Measurements from ENCODE around the gene EVPL.
"Not testable (repeated sequence)": the region's sequence is repeated elsewhere in the genome, so short reads cannot be mapped to it uniquely, and the experiment has no call there.

The EVPL gene

DNA sequence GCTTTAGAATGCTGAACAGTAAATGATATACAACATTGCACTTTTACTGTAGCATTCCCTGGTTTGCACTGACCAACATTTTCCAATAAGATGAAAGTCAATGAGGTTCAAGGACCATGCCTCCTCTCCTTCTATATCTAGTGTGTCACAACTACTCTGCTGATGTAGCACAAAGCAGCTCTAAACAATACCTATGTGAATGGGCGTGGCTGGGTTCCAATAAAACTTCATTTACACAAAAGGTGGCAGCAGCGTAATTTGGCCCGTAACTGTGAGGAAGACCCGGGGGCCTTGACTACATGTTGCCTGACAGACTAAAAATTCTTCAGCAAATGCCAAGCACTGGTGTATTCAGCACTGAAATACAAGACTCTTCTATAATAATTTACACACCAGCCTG is 38.7 kb upstream of the EVPL start:
- H3K9me3 ChIP-seq (ENCODE audit: control insufficient read depth, insufficient read depth, low read depth, low read length) = no peaks in the 10 kb centered on the region
- H3K27ac ChIP-seq (ENCODE audit: extremely low read depth, low read depth, low read length) = no peak overlapping the region
- POLR2A ChIA-PET = interaction anchor here (0.6 to 1.5 kb wide), 4 partner anchors 8 to 89 kb away, joined by 5 to 8 read pairs (median 6); no protein-coding TSS in a partner anchor
- peaks cover 85 to 90% of the 10 kb centered on the region in 2 experiments for H3K36me3 ChIP-seq (ENCODE audit: control insufficient read depth in 2 of 2, insufficient read depth in 1 of 2, low read length in 2 of 2)
- CTCF ChIA-PET = interaction anchor here (0.5 to 3.7 kb wide), 6 partner anchors 52 to 214 kb away, joined by 3 to 20 read pairs (median 6); partner anchors contain the start of gene CDK3
- H3K4me3 ChIP-seq (ENCODE audit: low read depth, low read length) = no peak overlapping the region
- 0 out of 2 replicates have a peak, but pooled peaks cover under 1% of the 10 kb centered on the region for H3K4me1 ChIP-seq (ENCODE audit: control insufficient read depth, insufficient read depth, low read length)
- TF ChIP-seq PRDM1 (tag by site-specific recombination; IDR thresholded peaks at IDR 0.05) (no peak), ZNF366 (tag by site-specific recombination; conservative IDR thresholded peaks at IDR 0.05) (no peak), ZBTB48 (tag by site-specific recombination; IDR thresholded peaks at IDR 0.05) (no peak), GLIS1 (tag by site-specific recombination; IDR thresholded peaks at IDR 0.05) (no peak), ZNF621 (tag by site-specific recombination; IDR thresholded peaks at IDR 0.05) (no peak), ZNF830 (tag by site-specific recombination; IDR thresholded peaks at IDR 0.05; ENCODE audit: low read depth) (no peak), ZNF473 (tag by site-specific recombination; IDR thresholded peaks at IDR 0.05) (no peak), YY1 (tag by site-specific recombination; IDR thresholded peaks at IDR 0.05) (no peak)

DNA sequence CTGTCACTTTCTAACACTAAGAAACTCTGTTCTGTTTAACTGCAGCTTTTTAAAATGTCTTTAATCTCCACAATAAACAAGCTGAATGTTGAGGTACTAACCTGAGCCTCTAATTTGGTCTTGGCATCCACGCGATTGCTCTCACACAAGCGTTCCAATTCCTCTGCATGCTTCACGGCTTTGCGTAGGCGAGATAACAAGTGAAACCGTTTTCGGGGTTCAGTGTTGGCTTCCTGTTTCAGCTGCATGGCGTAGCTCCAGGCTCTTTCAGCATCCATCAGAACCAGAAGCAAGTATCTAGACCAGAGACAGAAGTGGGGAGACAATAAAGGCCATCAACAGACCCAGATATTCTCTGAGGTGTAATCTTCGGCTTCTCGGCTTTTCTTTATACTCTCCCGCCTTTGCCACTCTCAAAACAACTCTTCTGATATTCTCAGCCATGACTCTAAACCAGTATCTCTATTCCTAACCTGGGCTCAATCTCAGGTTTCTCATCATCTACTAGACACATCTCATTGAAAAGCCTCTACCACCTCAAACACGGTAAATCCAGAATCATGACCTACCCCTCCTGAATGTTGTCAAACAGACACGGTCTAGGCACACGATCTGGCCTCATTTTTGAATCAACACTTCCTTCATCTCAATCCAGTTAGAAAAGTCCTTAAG is 36.9 kb upstream of the EVPL start:
- Histone ChIP-seq H3K4me3 (ENCODE audit: low read depth, low read length) (no peak overlapping the region), H3K4me1 (ENCODE audit: control insufficient read depth, insufficient read depth, low read length) (no peaks in the 10 kb centered on the region), H3K9me3 (ENCODE audit: control insufficient read depth, insufficient read depth, low read depth, low read length) (no peaks in the 10 kb centered on the region), H3K36me3 (ENCODE audit: control insufficient read depth in 2 of 2, insufficient read depth in 1 of 2, low read length in 2 of 2) (peaks cover 91 to 94% of the 10 kb centered on the region in 2 experiments), H3K27ac (ENCODE audit: extremely low read depth, low read depth, low read length) (no peak overlapping the region)
- no peak for TF ChIP-seq ZNF16 (tag by site-specific recombination; IDR thresholded peaks at IDR 0.05; ENCODE audit: low read depth)
- TF ChIP-seq PRDM1 (tag by site-specific recombination; IDR thresholded peaks at IDR 0.05) = peak; percentile 63
- POLR2A ChIA-PET = interaction anchor here (0.7 to 1.5 kb wide), 4 partner anchors 8 to 201 kb away, joined by 4 to 15 read pairs (median 5); partner anchors contain the start of genes SRP68 and UBALD2
- CTCF ChIA-PET = interaction anchor here (0.7 to 3.7 kb wide), 8 partner anchors 13 to 726 kb away, joined by 3 to 20 read pairs (median 6); partner anchors contain the start of gene CDK3

DNA sequence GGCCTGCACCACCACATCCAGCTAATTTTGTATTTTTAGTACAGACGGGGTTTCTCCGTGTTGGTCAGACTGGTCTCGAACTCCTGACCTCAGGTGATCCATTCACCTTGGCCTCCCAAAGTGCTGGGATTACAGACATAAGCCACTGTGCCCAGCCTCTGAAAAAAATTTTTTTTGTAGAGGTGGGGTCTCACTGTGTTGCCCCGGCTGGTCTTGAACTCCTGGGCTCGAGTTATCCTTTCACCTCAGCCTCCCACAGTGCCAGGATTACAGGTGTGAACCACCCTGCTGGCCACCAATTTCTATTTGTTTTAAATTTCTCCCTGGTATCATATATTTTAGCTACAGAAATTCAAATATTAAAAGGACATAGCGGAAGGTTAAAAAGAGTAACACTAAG is 31.2 kb upstream of the EVPL start:
- ChIA-PET CTCF (interaction anchor here (0.6 to 7.1 kb wide), 10 partner anchors 17 to 240 kb away, joined by 3 to 58 read pairs (median 3); no protein-coding TSS in a partner anchor), POLR2A (interaction anchor here (0.6 to 1.7 kb wide), 2 partner anchors 23 to 28 kb away, joined by 4 to 9 read pairs; no protein-coding TSS in a partner anchor)
- not testable (repeated sequence) for H3K4me1 ChIP-seq (ENCODE audit: control insufficient read depth, insufficient read depth, low read length); H3K27ac ChIP-seq (ENCODE audit: extremely low read depth, low read depth, low read length); H3K4me3 ChIP-seq (ENCODE audit: low read depth, low read length); H3K9me3 ChIP-seq (ENCODE audit: control insufficient read depth, insufficient read depth, low read depth, low read length)
- peaks cover 79 to 90% of the 10 kb centered on the region in 2 experiments for H3K36me3 ChIP-seq (ENCODE audit: control insufficient read depth in 2 of 2, insufficient read depth in 1 of 2, low read length in 2 of 2)
- TF ChIP-seq ZNF121 (tag by site-specific recombination; IDR thresholded peaks at IDR 0.05) = 0 out of 2 replicates have a peak, but pooled peaks have one; percentile 67

DNA sequence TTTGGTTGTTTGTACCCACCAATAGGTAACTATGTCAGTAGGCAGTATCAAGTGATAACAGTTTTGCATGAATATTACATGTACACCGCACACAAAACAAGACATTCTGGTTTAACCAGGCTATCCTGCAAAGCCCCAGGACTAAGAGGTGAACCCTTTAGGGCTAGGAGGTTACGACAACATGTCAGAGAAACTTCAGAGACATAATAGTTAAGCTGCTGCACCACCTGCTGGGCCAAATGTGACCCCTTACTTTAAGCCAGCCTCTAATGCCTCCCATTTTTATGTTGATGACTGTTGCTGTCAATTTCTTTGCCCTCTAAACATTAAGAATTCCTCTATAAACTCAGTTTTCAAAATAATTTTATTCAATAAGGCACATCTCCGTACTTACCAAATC is 29.8 kb upstream of the EVPL start:
- ChIA-PET CTCF (interaction anchor here (0.6 to 7.1 kb wide), 5 partner anchors 16 to 223 kb away, joined by 3 to 58 read pairs (median 3); no protein-coding TSS in a partner anchor), POLR2A (interaction anchor here (0.6 to 1.7 kb wide), 2 partner anchors 11 to 27 kb away, joined by 4 read pairs; no protein-coding TSS in a partner anchor)
- peaks cover 5% of the 10 kb centered on the region for H3K4me1 ChIP-seq (ENCODE audit: control insufficient read depth, insufficient read depth, low read length)
- H3K36me3 ChIP-seq (ENCODE audit: control insufficient read depth in 2 of 2, insufficient read depth in 1 of 2, low read length in 2 of 2) = peaks cover 76 to 90% of the 10 kb centered on the region in 2 experiments
- H3K9me3 ChIP-seq (ENCODE audit: control insufficient read depth, insufficient read depth, low read depth, low read length) = no peaks in the 10 kb centered on the region
- no peak overlapping the region for H3K27ac ChIP-seq (ENCODE audit: extremely low read depth, low read depth, low read length)
- H3K4me3 ChIP-seq (ENCODE audit: low read depth, low read length) = no peak overlapping the region
- TF ChIP-seq IKZF3 (tag by site-specific recombination; IDR thresholded peaks at IDR 0.05) (no peak), ZNF211 (tag by site-specific recombination; IDR thresholded peaks at IDR 0.05; ENCODE audit: low read depth) (no peak), GLIS1 (tag by site-specific recombination; IDR thresholded peaks at IDR 0.05) (no peak), ZNF473 (tag by site-specific recombination; IDR thresholded peaks at IDR 0.05) (no peak), ZNF843 (tag by site-specific recombination; IDR thresholded peaks at IDR 0.05) (no peak), ZNF561 (tag by site-specific recombination; IDR thresholded peaks at IDR 0.05; ENCODE audit: borderline replicate concordance) (no peak), ZNF623 (tag by site-specific recombination; IDR thresholded peaks at IDR 0.05) (no peak), ZFP3 (tag by site-specific recombination; IDR thresholded peaks at IDR 0.05; ENCODE audit: low read depth) (no peak), ZNF266 (tag by site-specific recombination; IDR thresholded peaks at IDR 0.05; ENCODE audit: low read depth) (no peak)
- TF ChIP-seq, protein P1, sequence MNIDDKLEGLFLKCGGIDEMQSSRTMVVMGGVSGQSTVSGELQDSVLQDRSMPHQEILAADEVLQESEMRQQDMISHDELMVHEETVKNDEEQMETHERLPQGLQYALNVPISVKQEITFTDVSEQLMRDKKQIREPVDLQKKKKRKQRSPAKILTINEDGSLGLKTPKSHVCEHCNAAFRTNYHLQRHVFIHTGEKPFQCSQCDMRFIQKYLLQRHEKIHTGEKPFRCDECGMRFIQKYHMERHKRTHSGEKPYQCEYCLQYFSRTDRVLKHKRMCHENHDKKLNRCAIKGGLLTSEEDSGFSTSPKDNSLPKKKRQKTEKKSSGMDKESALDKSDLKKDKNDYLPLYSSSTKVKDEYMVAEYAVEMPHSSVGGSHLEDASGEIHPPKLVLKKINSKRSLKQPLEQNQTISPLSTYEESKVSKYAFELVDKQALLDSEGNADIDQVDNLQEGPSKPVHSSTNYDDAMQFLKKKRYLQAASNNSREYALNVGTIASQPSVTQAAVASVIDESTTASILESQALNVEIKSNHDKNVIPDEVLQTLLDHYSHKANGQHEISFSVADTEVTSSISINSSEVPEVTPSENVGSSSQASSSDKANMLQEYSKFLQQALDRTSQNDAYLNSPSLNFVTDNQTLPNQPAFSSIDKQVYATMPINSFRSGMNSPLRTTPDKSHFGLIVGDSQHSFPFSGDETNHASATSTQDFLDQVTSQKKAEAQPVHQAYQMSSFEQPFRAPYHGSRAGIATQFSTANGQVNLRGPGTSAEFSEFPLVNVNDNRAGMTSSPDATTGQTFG (tag by site-specific recombination; IDR thresholded peaks at IDR 0.05; ENCODE audit: borderline replicate concordance) = no peak
- TF ChIP-seq, protein P2, sequence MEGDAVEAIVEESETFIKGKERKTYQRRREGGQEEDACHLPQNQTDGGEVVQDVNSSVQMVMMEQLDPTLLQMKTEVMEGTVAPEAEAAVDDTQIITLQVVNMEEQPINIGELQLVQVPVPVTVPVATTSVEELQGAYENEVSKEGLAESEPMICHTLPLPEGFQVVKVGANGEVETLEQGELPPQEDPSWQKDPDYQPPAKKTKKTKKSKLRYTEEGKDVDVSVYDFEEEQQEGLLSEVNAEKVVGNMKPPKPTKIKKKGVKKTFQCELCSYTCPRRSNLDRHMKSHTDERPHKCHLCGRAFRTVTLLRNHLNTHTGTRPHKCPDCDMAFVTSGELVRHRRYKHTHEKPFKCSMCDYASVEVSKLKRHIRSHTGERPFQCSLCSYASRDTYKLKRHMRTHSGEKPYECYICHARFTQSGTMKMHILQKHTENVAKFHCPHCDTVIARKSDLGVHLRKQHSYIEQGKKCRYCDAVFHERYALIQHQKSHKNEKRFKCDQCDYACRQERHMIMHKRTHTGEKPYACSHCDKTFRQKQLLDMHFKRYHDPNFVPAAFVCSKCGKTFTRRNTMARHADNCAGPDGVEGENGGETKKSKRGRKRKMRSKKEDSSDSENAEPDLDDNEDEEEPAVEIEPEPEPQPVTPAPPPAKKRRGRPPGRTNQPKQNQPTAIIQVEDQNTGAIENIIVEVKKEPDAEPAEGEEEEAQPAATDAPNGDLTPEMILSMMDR (tag by site-specific recombination; IDR thresholded peaks at IDR 0.05) = no peak; the same call in 1 of the 2 replicates
- TF ChIP-seq, protein P3, sequence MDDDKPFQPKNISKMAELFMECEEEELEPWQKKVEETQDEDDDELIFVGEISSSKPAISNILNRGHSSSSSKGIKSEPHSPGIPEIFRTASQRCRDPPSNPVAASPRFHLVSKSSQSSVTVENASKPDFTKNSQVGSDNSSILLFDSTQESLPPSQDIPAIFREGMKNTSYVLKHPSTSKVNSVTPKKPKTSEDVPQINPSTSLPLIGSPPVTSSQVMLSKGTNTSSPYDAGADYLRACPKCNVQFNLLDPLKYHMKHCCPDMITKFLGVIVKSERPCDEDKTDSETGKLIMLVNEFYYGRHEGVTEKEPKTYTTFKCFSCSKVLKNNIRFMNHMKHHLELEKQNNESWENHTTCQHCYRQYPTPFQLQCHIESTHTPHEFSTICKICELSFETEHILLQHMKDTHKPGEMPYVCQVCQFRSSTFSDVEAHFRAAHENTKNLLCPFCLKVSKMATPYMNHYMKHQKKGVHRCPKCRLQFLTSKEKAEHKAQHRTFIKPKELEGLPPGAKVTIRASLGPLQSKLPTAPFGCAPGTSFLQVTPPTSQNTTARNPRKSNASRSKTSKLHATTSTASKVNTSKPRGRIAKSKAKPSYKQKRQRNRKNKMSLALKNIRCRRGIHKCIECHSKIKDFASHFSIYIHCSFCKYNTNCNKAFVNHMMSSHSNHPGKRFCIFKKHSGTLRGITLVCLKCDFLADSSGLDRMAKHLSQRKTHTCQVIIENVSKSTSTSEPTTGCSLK (tag by site-specific recombination; IDR thresholded peaks at IDR 0.05) = no peak

Measured in HEK293 (cell line).